Endothelial cell of umbilical vein (primary cell): ENCODE measurements around the gene BEAN1. TPM values are rescaled to one million over a fixed set of nuclear protein-coding genes. Genes with fewer than 3 reads are reported as not detected.
A peak's percentile ranks its signal among the peaks of the same experiment; 100 is the strongest.

ENCODE experiments used
- BruUV-seq: library from RNA; stranded (reverse); fragments of 400-500 nt; replicated peaks from 2 replicates; lab custom pipeline; 2021; lab: Mats Ljungman, UMichigan
- CTCF ChIA-PET: fragments of 300-600, 350-600 bp; sonication (Branson Sonifier 250); formaldehyde crosslinking; loops from one replicate; lab custom pipeline; 2021; ENCODE audit warnings: antibody characterized with exemption, inconsistent platforms; lab: Charles Lee
- POLR2A ChIA-PET: fragments of 300-600, 350-600 bp; sonication (Branson Sonifier 250); formaldehyde crosslinking; loops from one replicate; lab custom pipeline; 2021; ENCODE audit warnings: antibody characterized with exemption, inconsistent platforms; lab: Charles Lee
- DNase-seq: peaks from one replicate; pipeline ENCODE4 v3.0.0-alpha.2; 2011; ENCODE audit warnings: low read depth, low spot score
- FAIRE-seq: peaks from 2 replicates; lab custom pipeline; 2011; peaks lifted over from hg19 to GRCh38; lab: Jason Lieb, UNC
- H2AFZ ChIP-seq: 2 replicates; pipeline ENCODE4 v1.6.0; 2012; ENCODE audit warnings: low read depth, low read length, control low read depth, inconsistent platforms
- H3K27ac ChIP-seq: 2 replicates; pipeline ENCODE4 v1.5.1; 2011; ENCODE audit warnings: low read depth, mild to moderate bottlenecking, control low read depth, low read length, moderate library complexity; ENCODE audit not compliant: insufficient read depth
- H3K27me3 ChIP-seq, 2 experiments: 2 replicates each; pipeline versions ENCODE4 v1.6.0 to v1.6.1; 2011; ENCODE audit warnings: low read length in 2 of 2, mixed read lengths in 1 of 2; ENCODE audit not compliant: control insufficient read depth in 2 of 2, insufficient read depth in 2 of 2
- H3K36me3 ChIP-seq, 2 experiments: 2 replicates in 1 of 2; 3 replicates in 1 of 2; pipeline ENCODE4 v1.5.1; 2011; ENCODE audit warnings: low read length in 2 of 2, mild to moderate bottlenecking in 1 of 2, moderate library complexity in 1 of 2; ENCODE audit not compliant: control insufficient read depth in 2 of 2, insufficient read depth in 2 of 2; ENCODE audit errors: extremely low read depth in 1 of 2
- H3K4me1 ChIP-seq: 3 replicates; pipeline ENCODE4 v1.5.1; 2011; ENCODE audit warnings: mild to moderate bottlenecking, low read length; ENCODE audit not compliant: control insufficient read depth, insufficient read depth; ENCODE audit errors: extremely low read depth
- H3K4me2 ChIP-seq: 2 replicates; pipeline ENCODE4 v1.6.1; 2011; ENCODE audit warnings: low read length, control low read depth, mixed read lengths; ENCODE audit not compliant: insufficient read depth
- H3K4me3 ChIP-seq, 3 experiments: fragments of 200-600 bp in 1 of 3; sonication (generic), shearing (Covaris generic) in 1 of 3; replicated peaks in 1 of 3; 2 replicates each; pipeline ENCODE4 v1.5.1; 2011 to 2016; ENCODE audit warnings: control low read depth in 3 of 3, low read length in 3 of 3, mild to moderate bottlenecking in 2 of 3, inconsistent platforms in 1 of 3, low read depth in 1 of 3, moderate library complexity in 1 of 3; ENCODE audit not compliant: insufficient read depth in 1 of 3
- H3K79me2 ChIP-seq: 2 replicates; pipeline ENCODE4 v1.6.0; 2012; ENCODE audit warnings: low read length, inconsistent platforms; ENCODE audit not compliant: control insufficient read depth, insufficient read depth
- H3K9ac ChIP-seq: replicated peaks from 2 replicates; pipeline ENCODE3; 2011; ENCODE audit warnings: low read length, control low read depth; ENCODE audit not compliant: insufficient read depth; ENCODE audit errors: extremely low read depth
- H3K9me1 ChIP-seq: replicated peaks from 3 replicates; pipeline ENCODE4 v1.6.0; 2011; ENCODE audit warnings: mild to moderate bottlenecking, low read length; ENCODE audit not compliant: control insufficient read depth, insufficient read depth; ENCODE audit errors: extremely low read depth
- H3K9me3 ChIP-seq: replicated peaks from 2 replicates; pipeline ENCODE4 v1.5.1; 2012; ENCODE audit warnings: low read length, inconsistent platforms; ENCODE audit not compliant: control insufficient read depth, insufficient read depth
- H4K20me1 ChIP-seq: replicated peaks from 2 replicates; pipeline ENCODE3; 2011; ENCODE audit warnings: mild to moderate bottlenecking, low read length; ENCODE audit not compliant: control insufficient read depth, insufficient read depth; ENCODE audit errors: extremely low read depth
- EZH2 ChIP-seq: IDR thresholded peaks from 2 replicates; pipeline ENCODE4 v1.6.1; 2012; ENCODE audit warnings: borderline replicate concordance, low read depth, mild to moderate bottlenecking, moderate library complexity, low read length, inconsistent platforms; ENCODE audit not compliant: severe bottlenecking
- FOS ChIP-seq: IDR thresholded peaks from 2 replicates; pipeline ENCODE4 v1.6.1; 2011; ENCODE audit warnings: mild to moderate bottlenecking, low read length, moderate library complexity, borderline replicate concordance; ENCODE audit not compliant: insufficient read depth
- GATA2 ChIP-seq: IDR thresholded peaks from 2 replicates; pipeline ENCODE4 v1.7.0; 2011; ENCODE audit warnings: low read depth, mild to moderate bottlenecking, moderate library complexity, mixed read lengths, low read length; ENCODE audit not compliant: insufficient read length, insufficient read depth
- JUN ChIP-seq: IDR thresholded peaks from 2 replicates; pipeline ENCODE4 v1.6.1; 2011; ENCODE audit warnings: borderline replicate concordance, low read depth; ENCODE audit not compliant: insufficient read length, insufficient read depth
- MYC ChIP-seq: IDR thresholded peaks from one replicate; pipeline ENCODE4 v1.6.1; 2011; ENCODE audit warnings: mild to moderate bottlenecking, low read depth, low read length
- POLR2A ChIP-seq: IDR thresholded peaks from 2 replicates; pipeline ENCODE4 v1.6.1; 2012; ENCODE audit warnings: low read depth, mild to moderate bottlenecking, control low read depth, low read length
- POLR2AphosphoS5 ChIP-seq: IDR thresholded peaks from 2 replicates; pipeline ENCODE4 v1.6.1; 2012; ENCODE audit warnings: low read depth, mild to moderate bottlenecking, control low read depth, low read length, moderate library complexity; ENCODE audit not compliant: insufficient read depth
- dilution Hi-C: fragments of 300-500 bp; cut with MboI; formaldehyde crosslinking; loops from one replicate; pipeline ENCODE4 v1.15.0; 2019; ENCODE audit warnings: low sequenced_read_pairs; ENCODE audit not compliant: extremely low pct_ligation_motif_present
- intact Hi-C: fragments of 100-400 bp; cut with micrococcal nuclease; formaldehyde crosslinking; loops from one replicate; pipeline ENCODE4 v1.10.0; 2022
- polyA plus RNA-seq, 4 experiments: library from polyadenylated mRNA; depleted of rRNA in 3 of 4; stranded (reverse) in 3 of 4; unstranded in 1 of 4; fragments of >200 nt; gene quantifications; 2 replicates each; pipeline versions ENCODE4 v1.2.1 to v1.2.3, GENCODE V29; 2011 to 2012; ENCODE audit warnings: missing spikeins in 1 of 4
- total RNA-seq: library from RNA; stranded (reverse); gene quantifications from 2 replicates; pipeline ENCODE4 v1.2.3, GENCODE V29; 2021
- TF ChIP-seq, protein P1 (sequence below), 2 donors: IDR thresholded peaks; 1 replicate in 1 of 2; 2 replicates in 1 of 2; pipeline ENCODE4 v1.5.1; 2011; ENCODE audit warnings: low read length in 2 of 2, mild to moderate bottlenecking in 2 of 2, moderate library complexity in 2 of 2, control low read depth in 1 of 2, inconsistent platforms in 1 of 2, low read depth in 1 of 2; ENCODE audit not compliant: insufficient read depth in 1 of 2; ENCODE audit errors: extremely low read depth in 1 of 2

BEAN1 gene
- total and polyA plus RNA-seq, 2 donors (not counting 3 experiments of a cell fraction or from before 2014, with no cell fraction given): not detected

DNA sequence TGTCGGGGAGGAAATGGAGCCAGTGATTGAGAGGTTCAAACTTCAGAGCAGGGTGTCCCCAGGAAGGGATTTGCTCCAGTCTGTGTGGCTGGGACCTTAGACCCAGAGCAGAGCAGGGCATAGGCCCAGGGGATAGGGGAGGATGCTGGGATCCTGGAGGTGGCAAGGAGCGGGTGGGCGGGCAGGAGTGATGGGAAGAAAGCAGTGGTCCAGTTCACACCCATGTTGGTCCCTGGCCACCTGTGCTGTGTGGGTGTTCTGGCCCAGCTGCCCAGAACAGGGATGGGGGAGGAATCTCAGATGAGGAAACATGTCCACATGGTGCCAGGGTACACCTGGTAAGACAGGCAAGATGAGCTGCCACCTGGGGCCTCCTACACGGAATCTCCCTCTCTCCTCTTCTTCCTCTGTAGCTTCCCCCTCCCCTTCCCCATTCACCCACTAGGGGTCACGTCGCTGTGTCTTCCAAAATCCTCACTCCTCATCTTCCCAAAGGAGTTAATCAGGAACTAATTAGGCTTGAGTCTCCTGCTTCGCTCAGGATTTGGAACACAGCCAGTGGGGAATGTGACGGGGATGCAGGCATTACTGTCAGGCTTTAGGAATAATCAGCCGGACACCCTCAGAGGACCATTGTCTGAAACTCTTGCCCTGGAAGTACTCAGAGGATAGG is 2.3 kb downstream of the BEAN1 start:
- H3K79me2 ChIP-seq: no peaks in the 10 kb centered on the region
- no peaks in the 10 kb centered on the region for H4K20me1 ChIP-seq
- H3K9ac ChIP-seq: no peak overlapping the region
- CTCF ChIA-PET: interaction anchor here (1.2 to 1.7 kb wide), 4 partner anchors 9 to 85 kb away, joined by 3 to 6 read pairs (median 4); no protein-coding TSS in a partner anchor
- no peak overlapping the region for H3K4me3 ChIP-seq
- no peak for DNase-seq
- dilution Hi-C loops: no loop called here
- H3K4me2 ChIP-seq: no peak overlapping the region
- no peaks in the 10 kb centered on the region for H3K36me3 ChIP-seq
- H3K27ac ChIP-seq: no peak overlapping the region
- no peak overlapping the region for H2AFZ ChIP-seq
- no peaks in the 10 kb centered on the region for H3K9me3 ChIP-seq
- no peak for TF ChIP-seq FOS
- TF ChIP-seq POLR2AphosphoS5: no peak
- no peak for TF ChIP-seq POLR2A
- TF ChIP-seq EZH2: no peak
- TF ChIP-seq GATA2: no peak
- TF ChIP-seq, protein P1, sequence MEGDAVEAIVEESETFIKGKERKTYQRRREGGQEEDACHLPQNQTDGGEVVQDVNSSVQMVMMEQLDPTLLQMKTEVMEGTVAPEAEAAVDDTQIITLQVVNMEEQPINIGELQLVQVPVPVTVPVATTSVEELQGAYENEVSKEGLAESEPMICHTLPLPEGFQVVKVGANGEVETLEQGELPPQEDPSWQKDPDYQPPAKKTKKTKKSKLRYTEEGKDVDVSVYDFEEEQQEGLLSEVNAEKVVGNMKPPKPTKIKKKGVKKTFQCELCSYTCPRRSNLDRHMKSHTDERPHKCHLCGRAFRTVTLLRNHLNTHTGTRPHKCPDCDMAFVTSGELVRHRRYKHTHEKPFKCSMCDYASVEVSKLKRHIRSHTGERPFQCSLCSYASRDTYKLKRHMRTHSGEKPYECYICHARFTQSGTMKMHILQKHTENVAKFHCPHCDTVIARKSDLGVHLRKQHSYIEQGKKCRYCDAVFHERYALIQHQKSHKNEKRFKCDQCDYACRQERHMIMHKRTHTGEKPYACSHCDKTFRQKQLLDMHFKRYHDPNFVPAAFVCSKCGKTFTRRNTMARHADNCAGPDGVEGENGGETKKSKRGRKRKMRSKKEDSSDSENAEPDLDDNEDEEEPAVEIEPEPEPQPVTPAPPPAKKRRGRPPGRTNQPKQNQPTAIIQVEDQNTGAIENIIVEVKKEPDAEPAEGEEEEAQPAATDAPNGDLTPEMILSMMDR (IDR thresholded peaks at IDR 0.05; ENCODE audit: extremely low read depth in 1 of 2, insufficient read depth in 1 of 2, low read depth in 1 of 2, low read length in 2 of 2): peak in 1 of 2 donors; percentile 2
- TF ChIP-seq JUN: no peak
- no peak for TF ChIP-seq MYC
- H3K27me3 ChIP-seq: peaks cover 57 to 67% of the 10 kb centered on the region in 2 experiments
- POLR2A ChIA-PET: no interaction called here
- no peak for FAIRE-seq
- intact Hi-C loops: loop anchor here (5.0 kb wide), 1 partner anchor 48 kb away; no protein-coding TSS in a partner anchor
- peaks cover 2% of the 10 kb centered on the region for H3K4me1 ChIP-seq
- no peaks in the 10 kb centered on the region for H3K9me1 ChIP-seq
- BruUV-seq: no TSS peak
